Measurements from ENCODE around the gene SLCO4A1. TPM values are rescaled to one million over a fixed set of nuclear protein-coding genes. Genes with fewer than 3 reads are reported as not detected.

SLCO4A1 gene
- polyA plus RNA-seq, 1 donor (not counting 4 experiments of a cell fraction or from before 2014, with no cell fraction given): 1.8 TPM

- peak overlapping the region; percentile 49 for H3K9ac ChIP-seq (ENCODE audit: control insufficient read depth, extremely low read depth, insufficient read depth, low read length)
- H2AFZ ChIP-seq (ENCODE audit: control insufficient read depth, low read length): peak overlapping the region; percentile 56
- peak overlapping the region in 1 of 3 experiments; percentile 16 for H3K4me3 ChIP-seq (ENCODE audit: control insufficient read depth in 2 of 3, extremely low read depth in 1 of 3, insufficient read depth in 2 of 3, low read depth in 1 of 3, low read length in 3 of 3)
- H3K27ac ChIP-seq (ENCODE audit: control insufficient read depth, insufficient read depth, low read length): peak overlapping the region; percentile 56
- DNase-seq (ENCODE audit: low read depth, low spot score) (no peak), FAIRE-seq (no peak)
- no peak for TF ChIP-seq EZH2 (IDR thresholded peaks at IDR 0.05; ENCODE audit: low read length)
- TF ChIP-seq CTCF (optimal IDR thresholded peaks at IDR 0.05 in 1 of 3, IDR thresholded peaks at IDR 0.05 in 1 of 3, conservative IDR thresholded peaks at IDR 0.05 in 1 of 3; ENCODE audit: extremely low read depth in 1 of 3, insufficient read depth in 2 of 3, low read length in 3 of 3): no peak
- peaks cover 27% of the 10 kb centered on the region for H3K4me1 ChIP-seq (ENCODE audit: control insufficient read depth, extremely low read depth, insufficient read depth, low read length)
- H3K9me3 ChIP-seq (ENCODE audit: control insufficient read depth, low read depth, low read length): no peaks in the 10 kb centered on the region
- H3K27me3 ChIP-seq (ENCODE audit: control insufficient read depth, extremely low read depth, insufficient read depth, low read length): peaks cover 10% of the 10 kb centered on the region
- peaks cover 3% of the 10 kb centered on the region for H3K9me1 ChIP-seq (ENCODE audit: control insufficient read depth, extremely low read depth, insufficient read depth, low read length)
- no peaks in the 10 kb centered on the region for H3K36me3 ChIP-seq (ENCODE audit: control insufficient read depth in 2 of 2, extremely low read depth in 1 of 2, insufficient read depth in 2 of 2, low read length in 2 of 2)
- no peaks in the 10 kb centered on the region for H3K79me2 ChIP-seq (ENCODE audit: control insufficient read depth, insufficient read depth, low read length)
- H4K20me1 ChIP-seq (ENCODE audit: control insufficient read depth, extremely low read depth, insufficient read depth, low read length): no peaks in the 10 kb centered on the region
- dilution Hi-C loops (cut with MboI; ENCODE audit: extremely low pct_ligation_motif_present, low sequenced_read_pairs): no loop called here
- no peak overlapping the region for H3K4me2 ChIP-seq (ENCODE audit: control insufficient read depth, extremely low read depth, insufficient read depth, low read depth, low read length)
These were observed 14.2 kb upstream of the SLCO4A1 start for GRCh38 chr20:62627901-62628612.

DNA sequence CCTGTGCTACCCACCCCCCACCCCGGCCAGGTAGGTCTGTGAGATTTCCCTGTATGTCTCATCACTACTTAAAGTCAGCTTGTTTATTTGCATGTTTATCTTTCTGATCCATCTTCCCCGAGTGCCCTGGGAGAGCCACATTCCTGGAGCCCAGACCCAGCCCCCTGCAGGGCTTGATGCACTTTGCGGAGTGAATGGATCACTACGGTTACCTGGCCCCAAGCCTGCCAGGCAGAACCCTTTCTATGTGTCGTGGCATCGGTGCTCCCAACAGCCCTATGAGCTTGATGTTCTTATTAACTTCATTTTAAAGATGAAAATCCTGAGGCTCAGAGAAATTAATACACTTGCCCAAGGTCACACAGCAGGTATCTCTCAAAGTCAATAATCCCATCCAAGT lies 13.6 kb upstream of the SLCO4A1 start:
- DNase-seq (ENCODE audit: low read depth, low spot score): no peak
- no peak overlapping the region for H2AFZ ChIP-seq (ENCODE audit: control insufficient read depth, low read length)
- peak overlapping the region in 1 of 3 experiments; percentile 16 for H3K4me3 ChIP-seq (ENCODE audit: control insufficient read depth in 2 of 3, extremely low read depth in 1 of 3, insufficient read depth in 2 of 3, low read depth in 1 of 3, low read length in 3 of 3)

More for the DNA sequence above, 13.6 kb upstream of the SLCO4A1 start:
- peaks cover 20% of the 10 kb centered on the region for H3K4me1 ChIP-seq (ENCODE audit: control insufficient read depth, extremely low read depth, insufficient read depth, low read length)
- H3K27me3 ChIP-seq (ENCODE audit: control insufficient read depth, extremely low read depth, insufficient read depth, low read length): peaks cover 12% of the 10 kb centered on the region
- no peak for FAIRE-seq
- H3K79me2 ChIP-seq (ENCODE audit: control insufficient read depth, insufficient read depth, low read length): no peaks in the 10 kb centered on the region
- H3K27ac ChIP-seq (ENCODE audit: control insufficient read depth, insufficient read depth, low read length): peak overlapping the region; percentile 56
- peak overlapping the region; percentile 6 for H3K4me2 ChIP-seq (ENCODE audit: control insufficient read depth, extremely low read depth, insufficient read depth, low read depth, low read length)
- H3K9ac ChIP-seq (ENCODE audit: control insufficient read depth, extremely low read depth, insufficient read depth, low read length): peak overlapping the region; percentile 49
- H3K36me3 ChIP-seq (ENCODE audit: control insufficient read depth in 2 of 2, extremely low read depth in 1 of 2, insufficient read depth in 2 of 2, low read length in 2 of 2): no peaks in the 10 kb centered on the region
- dilution Hi-C loops (cut with MboI; ENCODE audit: extremely low pct_ligation_motif_present, low sequenced_read_pairs): no loop called here
- TF ChIP-seq EZH2 (IDR thresholded peaks at IDR 0.05; ENCODE audit: low read length) (no peak), CTCF (optimal IDR thresholded peaks at IDR 0.05 in 1 of 3, IDR thresholded peaks at IDR 0.05 in 1 of 3, conservative IDR thresholded peaks at IDR 0.05 in 1 of 3; ENCODE audit: extremely low read depth in 1 of 3, insufficient read depth in 2 of 3, low read length in 3 of 3) (no peak)
- H3K9me1 ChIP-seq (ENCODE audit: control insufficient read depth, extremely low read depth, insufficient read depth, low read length): peaks cover 3% of the 10 kb centered on the region
- H3K9me3 ChIP-seq (ENCODE audit: control insufficient read depth, low read depth, low read length): no peaks in the 10 kb centered on the region
- H4K20me1 ChIP-seq (ENCODE audit: control insufficient read depth, extremely low read depth, insufficient read depth, low read length): no peaks in the 10 kb centered on the region
